GM10266 (cell line): ENCODE results near the gene STK38L.
A peak's percentile ranks its signal among the peaks of the same experiment; 100 is the strongest.

Experiments
- DNase-seq: peaks from one replicate; pipeline ENCODE4 v3.0.0; 2012; ENCODE audit errors: extremely low spot score
- CTCF ChIP-seq: IDR thresholded peaks from 2 replicates; pipeline ENCODE4 v1.5.1; 2012; ENCODE audit warnings: mild to moderate bottlenecking, low read depth; ENCODE audit not compliant: control insufficient read depth, insufficient read depth; ENCODE audit errors: missing control alignments

The STK38L gene

DNA sequence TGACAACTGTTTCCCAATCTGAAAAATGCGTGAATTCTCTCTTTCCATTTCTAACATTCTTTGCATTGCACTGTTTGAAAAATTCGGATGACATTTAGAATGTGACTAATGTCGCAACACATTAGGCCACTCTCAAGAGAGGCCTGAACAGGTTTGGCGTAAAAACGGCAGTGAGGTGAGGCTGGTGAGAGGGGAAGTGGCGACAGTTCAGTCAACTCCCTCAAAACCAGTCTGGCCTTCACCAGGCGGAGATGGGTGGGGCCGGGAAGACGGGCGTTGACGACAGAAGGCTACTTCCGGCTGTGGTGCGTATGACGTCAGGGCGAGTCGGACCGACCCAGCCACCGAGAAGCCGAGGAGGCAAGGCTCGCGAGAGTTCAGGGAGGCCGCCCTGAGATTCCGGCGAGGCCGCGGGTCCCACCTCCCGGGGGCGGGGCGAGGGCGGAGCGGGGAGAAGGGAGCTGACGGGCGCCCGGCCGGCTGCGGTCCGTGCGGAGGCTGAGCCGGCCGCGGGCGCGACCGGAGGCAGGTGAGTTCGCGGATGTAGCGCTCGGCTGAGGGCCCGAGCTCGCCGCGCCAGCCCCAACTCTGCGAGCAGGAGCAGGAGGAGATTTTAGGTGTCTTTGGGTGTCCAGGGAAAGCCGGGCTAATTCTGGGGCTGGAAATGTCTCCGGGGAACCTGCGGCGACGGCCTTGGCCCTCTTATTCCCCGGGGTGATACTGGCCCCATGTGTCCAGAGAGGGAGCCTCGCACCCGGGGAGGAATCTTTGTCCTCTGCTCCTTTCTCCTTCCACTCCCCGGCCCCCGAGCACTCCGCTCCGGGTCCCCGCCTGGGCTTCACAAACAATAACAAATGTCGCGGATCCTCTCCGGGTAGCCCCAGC, at the start of gene STK38L:
TSS of gene STK38L (plus strand) at position 483 of the 885 bp plus-strand sequence. CDS start 53,435 bp downstream, outside the sequence.
- peak; percentile 29 for TF ChIP-seq CTCF
- peak; percentile 90 for DNase-seq

DNA sequence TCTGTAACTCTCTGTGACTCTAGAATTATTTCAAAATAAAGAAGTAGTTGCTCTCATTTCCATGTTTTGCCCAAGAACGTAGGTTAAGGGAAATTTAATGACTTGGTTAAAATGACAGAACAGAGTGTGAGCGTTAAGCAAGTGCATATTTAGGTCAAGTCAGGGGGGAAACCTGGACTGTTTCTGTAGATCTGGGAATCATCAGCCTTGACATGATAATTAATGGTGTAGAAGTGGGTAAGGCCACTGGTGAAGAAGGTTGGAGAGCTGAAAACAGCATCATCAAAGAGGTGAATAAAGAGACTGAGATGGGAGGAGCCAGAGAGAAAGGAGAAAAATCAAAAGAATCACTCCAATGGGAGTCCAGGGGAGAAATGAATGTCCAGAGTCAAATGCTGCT, 49.4 kb upstream of the STK38L start:
- no peak for TF ChIP-seq CTCF
- no peak for DNase-seq

- DNase-seq = no peak
- no peak for TF ChIP-seq CTCF
Measured at GRCh38 chr12:27198036-27198435, 46.0 kb upstream of the STK38L start.

DNA sequence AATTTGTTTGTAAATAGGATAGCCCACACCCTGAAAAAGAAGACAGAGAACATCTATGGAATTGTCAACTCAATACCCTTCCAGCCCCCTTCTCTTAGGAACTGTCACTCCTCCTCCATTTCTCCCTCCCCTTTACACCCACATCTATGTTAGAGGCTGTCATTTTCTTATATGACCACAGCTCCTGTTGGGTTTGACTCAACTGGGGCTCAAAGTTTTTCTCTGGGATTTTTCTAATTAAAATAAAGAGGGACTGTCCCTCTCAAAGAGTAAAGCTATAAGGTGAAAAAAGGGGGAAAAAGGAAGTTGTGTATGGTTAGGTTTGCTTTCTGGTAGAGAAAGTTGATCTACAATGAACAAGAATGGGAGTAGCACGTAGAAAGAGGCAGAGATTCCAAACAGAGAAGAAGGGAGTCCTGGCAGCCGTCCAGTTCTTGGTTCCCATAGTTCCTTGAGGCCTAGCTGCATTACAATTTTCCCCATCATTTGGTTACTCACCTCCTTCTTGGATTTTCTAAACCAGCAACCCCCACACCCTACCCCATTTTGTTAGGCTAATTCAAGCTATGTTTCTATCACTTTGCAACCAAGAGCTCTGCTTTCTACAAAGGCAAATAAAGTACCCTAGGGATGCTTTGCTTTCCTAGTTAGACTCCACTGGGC, 44.3 kb upstream of the STK38L start:
- no peak for TF ChIP-seq CTCF

DNA sequence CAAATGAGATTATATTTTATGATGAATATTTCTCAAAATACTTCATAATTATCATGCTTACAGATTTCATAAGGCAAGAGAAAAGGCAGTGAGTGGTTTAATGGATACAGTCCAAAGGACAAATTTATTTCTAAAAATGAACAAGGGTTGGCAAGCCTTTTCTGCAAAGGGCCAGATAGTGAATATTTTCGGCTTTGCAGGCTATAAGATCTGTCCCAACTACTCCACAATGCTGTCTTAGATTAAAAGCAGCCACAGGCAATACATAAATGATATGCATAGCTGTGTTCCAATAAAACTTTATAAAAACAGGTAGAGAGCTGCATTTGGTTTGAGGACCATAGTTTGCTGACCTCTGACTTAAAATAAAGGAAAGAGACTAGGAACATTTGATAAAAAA, 42.9 kb upstream of the STK38L start:
- no peak for TF ChIP-seq CTCF

More for the DNA sequence above, 44.3 kb upstream of the STK38L start:
- no peak for DNase-seq

DNA sequence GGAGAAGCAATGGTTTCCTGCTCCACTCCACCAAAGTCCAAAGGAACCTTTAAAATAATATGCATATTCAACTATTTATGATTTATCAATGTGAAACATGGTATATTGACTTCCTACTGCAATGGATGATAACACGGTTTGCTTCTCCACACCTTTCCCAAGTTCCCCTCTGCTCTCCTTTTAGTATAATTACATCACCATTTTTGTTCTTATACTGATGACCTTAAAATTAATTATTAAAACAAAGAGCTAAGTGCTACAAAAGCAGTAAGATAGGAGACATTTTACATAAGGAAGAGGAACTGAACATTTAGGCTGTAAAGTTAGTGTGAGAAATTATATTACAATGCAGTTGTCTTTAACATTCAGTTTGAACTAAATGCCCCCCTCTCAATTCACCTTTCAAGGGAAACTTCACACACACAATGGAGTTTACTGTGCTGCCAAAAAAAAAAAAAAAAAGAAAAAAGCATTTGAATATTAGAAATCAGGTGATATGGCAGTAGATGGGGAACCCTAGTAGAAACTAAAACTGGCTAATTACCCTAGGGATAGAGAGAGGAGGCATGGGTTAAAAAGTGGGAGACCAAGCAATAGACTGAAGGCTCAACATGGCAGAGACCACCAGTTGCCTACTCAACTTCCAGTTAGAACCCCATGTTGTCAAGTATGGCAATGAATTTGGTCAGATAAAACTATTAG, 37.1 kb upstream of the STK38L start:
- TF ChIP-seq CTCF = no peak
- no peak for DNase-seq

More for the DNA sequence above, 42.9 kb upstream of the STK38L start:
- DNase-seq = no peak
